ENCODE measurements around the gene SELENOS.

Gene SELENOS

GRCh38 chr15:101251830-101252820 is 25.2 kb downstream of the SELENOS start, which contains the start of gene CHSY1:
Gene CHSY1, minus strand, starts transcription at chr15:101252048. Its CDS starts 592 bp downstream, at chr15:101251456.
- Histone ChIP-seq H3K27me3 (ENCODE audit: insufficient read depth, poor library complexity, severe bottlenecking) (no peaks in the 10 kb centered on the region), H3K36me3 (ENCODE audit: low read depth) (peaks cover 19% of the 10 kb centered on the region), H3K4me3 (ENCODE audit: severe bottlenecking) (peak within 1 kb of the TSS; percentile 98), H3K27ac (ENCODE audit: poor library complexity, severe bottlenecking) (peak within 1 kb of the TSS; percentile 69), H3K9me3 (ENCODE audit: severe bottlenecking) (no peaks in the 10 kb centered on the region), H3K4me1 (ENCODE audit: insufficient read depth, poor library complexity, severe bottlenecking) (peaks cover 19% of the 10 kb centered on the region)
- peak; percentile 85 for TF ChIP-seq CTCF (IDR thresholded peaks at IDR 0.05; ENCODE audit: poor library complexity, severe bottlenecking)
- ATAC-seq (ENCODE audit: low read depth), result peak; percentile 60
- peak; percentile 94 for DNase-seq (ENCODE audit: low spot score)

GRCh38 chr15:101250873-101251829 is 26.1 kb downstream of the SELENOS start:
- no peaks in the 10 kb centered on the region for H3K9me3 ChIP-seq (ENCODE audit: severe bottlenecking)
- peak; percentile 32 for ATAC-seq (ENCODE audit: low read depth)
- H3K36me3 ChIP-seq (ENCODE audit: low read depth), result peaks cover 25% of the 10 kb centered on the region
- peak overlapping the region; percentile 69 for H3K27ac ChIP-seq (ENCODE audit: poor library complexity, severe bottlenecking)
- no peak for DNase-seq (ENCODE audit: low spot score)
- H3K4me1 ChIP-seq (ENCODE audit: insufficient read depth, poor library complexity, severe bottlenecking), result peaks cover 29% of the 10 kb centered on the region
- peak overlapping the region; percentile 98 for H3K4me3 ChIP-seq (ENCODE audit: severe bottlenecking)
- H3K27me3 ChIP-seq (ENCODE audit: insufficient read depth, poor library complexity, severe bottlenecking), result no peaks in the 10 kb centered on the region
- no peak for TF ChIP-seq CTCF (IDR thresholded peaks at IDR 0.05; ENCODE audit: poor library complexity, severe bottlenecking)

DNA sequence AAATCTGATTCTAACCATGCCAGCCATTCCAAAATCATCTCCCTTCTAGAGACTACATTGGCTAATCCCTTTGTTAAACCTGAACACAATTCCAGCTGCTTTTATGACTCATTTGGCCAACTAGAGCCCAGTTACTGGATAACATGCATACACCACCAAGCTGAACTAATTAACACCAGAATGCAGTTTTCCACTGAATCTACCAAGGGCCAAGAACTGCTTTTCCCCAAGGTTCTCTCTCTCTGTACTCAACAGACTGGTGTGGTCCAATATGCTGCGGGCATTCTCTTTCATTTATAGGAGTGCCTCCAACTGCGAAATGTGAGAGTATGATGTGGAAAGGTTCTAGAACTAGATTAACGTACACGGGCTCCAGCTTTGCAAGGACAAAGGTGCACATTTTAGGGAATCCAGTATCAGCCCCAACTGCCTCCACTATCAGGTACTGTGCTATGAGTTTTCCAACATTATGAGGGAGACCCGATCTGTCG is 26.9 kb downstream of the SELENOS start:
- DNase-seq (ENCODE audit: low spot score) (no peak), ATAC-seq (ENCODE audit: low read depth) (peak; percentile 57)
- Histone ChIP-seq H3K4me1 (ENCODE audit: insufficient read depth, poor library complexity, severe bottlenecking) (peaks cover 36% of the 10 kb centered on the region), H3K36me3 (ENCODE audit: low read depth) (peaks cover 25% of the 10 kb centered on the region), H3K4me3 (ENCODE audit: severe bottlenecking) (peak overlapping the region; percentile 98), H3K9me3 (ENCODE audit: severe bottlenecking) (no peaks in the 10 kb centered on the region), H3K27ac (ENCODE audit: poor library complexity, severe bottlenecking) (peak overlapping the region; percentile 69), H3K27me3 (ENCODE audit: insufficient read depth, poor library complexity, severe bottlenecking) (no peaks in the 10 kb centered on the region)
- no peak for TF ChIP-seq CTCF (IDR thresholded peaks at IDR 0.05; ENCODE audit: poor library complexity, severe bottlenecking)

DNA sequence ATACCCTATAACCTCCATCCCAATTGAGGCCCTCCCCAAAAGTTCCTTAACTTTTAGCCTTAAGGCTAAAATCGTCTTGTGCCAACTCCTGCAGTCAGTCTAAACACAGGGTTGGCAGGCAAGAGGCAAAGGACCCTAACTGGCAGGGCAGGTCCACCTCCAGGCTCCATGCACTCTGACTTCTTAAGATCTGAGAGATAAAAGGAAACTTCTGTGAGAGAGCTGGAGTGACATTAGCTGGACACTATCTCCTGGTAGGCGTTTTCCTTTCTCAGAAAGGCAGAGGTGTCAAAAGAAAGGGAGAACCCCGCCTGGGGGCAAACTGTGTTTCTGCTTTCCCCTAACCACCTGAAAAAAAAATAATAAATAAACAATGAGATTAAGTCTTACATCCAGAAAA is 29.0 kb downstream of the SELENOS start:
- Histone ChIP-seq H3K36me3 (ENCODE audit: low read depth) (peaks cover 29% of the 10 kb centered on the region), H3K4me1 (ENCODE audit: insufficient read depth, poor library complexity, severe bottlenecking) (peaks cover 56% of the 10 kb centered on the region), H3K27me3 (ENCODE audit: insufficient read depth, poor library complexity, severe bottlenecking) (no peaks in the 10 kb centered on the region), H3K27ac (ENCODE audit: poor library complexity, severe bottlenecking) (peak overlapping the region; percentile 42), H3K9me3 (ENCODE audit: severe bottlenecking) (no peaks in the 10 kb centered on the region), H3K4me3 (ENCODE audit: severe bottlenecking) (no peak overlapping the region)
- TF ChIP-seq CTCF (IDR thresholded peaks at IDR 0.05; ENCODE audit: poor library complexity, severe bottlenecking), result no peak
- ATAC-seq (ENCODE audit: low read depth) (no peak), DNase-seq (ENCODE audit: low spot score) (peak; percentile 19)

Data from RWPE2 (cell line).